Right cardiac atrium (tissue), 5 donors: ENCODE measurements around the gene MED27. TPM values are rescaled to one million over a fixed set of nuclear protein-coding genes. Genes with fewer than 3 reads are reported as not detected.

Experiments used
- ATAC-seq, 2 donors: fragments of 200-7000 bp; cut with Tn5 transposase; one replicate each; pipeline versions ENCODE4 v1.8.0 to v1.9.1; 2020; ENCODE audit warnings: moderate library complexity in 2 of 2, mild to moderate bottlenecking in 1 of 2
- DNase-seq, 3 donors: peaks; one replicate each; pipeline ENCODE4 v3.0.0-alpha.2; 2020
- H3K27ac ChIP-seq: one replicate; pipeline ENCODE4 v1.5.1; 2013; ENCODE audit warnings: mild to moderate bottlenecking, low read length, control low read depth, moderate library complexity
- H3K27me3 ChIP-seq: one replicate; pipeline ENCODE4 v1.6.1; 2013; ENCODE audit not compliant: control insufficient read depth, insufficient read depth
- H3K4me1 ChIP-seq: one replicate; pipeline ENCODE4 v1.6.1; 2013; ENCODE audit warnings: low read length; ENCODE audit not compliant: control insufficient read depth, insufficient read depth
- H3K4me3 ChIP-seq: one replicate; pipeline ENCODE4 v1.5.1; 2013; ENCODE audit warnings: low read length, control low read depth
- H3K9me3 ChIP-seq: one replicate; pipeline ENCODE4 v1.6.1; 2013; ENCODE audit warnings: low read length; ENCODE audit not compliant: control insufficient read depth
- WGBS: extraction: QIAGEN DNeasy Blood & Tissue Kit; methylation state at CpG from one replicate; pipeline ENCODE4 v1.1.7; 2013; 5-methylcytosine and 5-hydroxymethylcytosine counted together
- intact Hi-C, 4 donors: fragments of 100-400 bp; cut with DNase I; formaldehyde crosslinking; loops; one replicate each; pipeline versions ENCODE4 v1.11.0 to v1.14.0; 2022 to 2023
- polyA plus RNA-seq: library from polyadenylated mRNA; stranded (reverse); fragments of 200-250 nt; gene quantifications from one replicate; pipeline ENCODE4 v1.2.3, GENCODE V29; 2013
- total RNA-seq, 4 donors: library from RNA; stranded (reverse); fragmentation: NEBNext Ultra II Directional; extraction: Animal tissue kit (Norgen Biotek cat#: 25700); gene quantifications; one replicate each; pipeline ENCODE4 v1.2.1, GENCODE V29; 2021
- donor health status: healthy with polysubstance abuse.
- donor health status: DM: no; HTN: yes; CAD: no.
- donor health status: DM: no; HTN: no; CAD: no.
- donor health status: DM: no; HTN: yes; CAD: no; lungs with severe emphysema.
- donor health status: DM: yes; HTN: yes; CAD: no.

Gene MED27
- total and polyA plus RNA-seq, 5 donors = 19.9 to 22.7 (median 21.2) TPM

- no peaks in the 10 kb centered on the region for H3K4me1 ChIP-seq
- no peak for ATAC-seq
- H3K27me3 ChIP-seq = no peaks in the 10 kb centered on the region
- DNase-seq = no peak
- H3K4me3 ChIP-seq = no peak overlapping the region
- intact Hi-C loops = no loop called here
- H3K9me3 ChIP-seq = no peaks in the 10 kb centered on the region
- 96% methylated on average over 14 of the region's 14 CpGs for WGBS
- no peak overlapping the region for H3K27ac ChIP-seq
Measured at GRCh38 chr9:131864531-131864930, 215.1 kb downstream of the MED27 start.

GRCh38 chr9:131863306-131863896 lies 216.3 kb downstream of the MED27 start:
- 74% methylated on average over 16 of the region's 16 CpGs for WGBS
- Histone ChIP-seq H3K27me3 (no peaks in the 10 kb centered on the region), H3K4me3 (no peak overlapping the region), H3K27ac (no peak overlapping the region), H3K4me1 (no peaks in the 10 kb centered on the region), H3K9me3 (no peaks in the 10 kb centered on the region)
- intact Hi-C loops = no loop called here
- DNase-seq (no peak), ATAC-seq (no peak)

GRCh38 chr9:131862261-131862660 lies 217.4 kb downstream of the MED27 start:
- intact Hi-C loops = no loop called here
- no peak overlapping the region for H3K4me3 ChIP-seq
- no peak for DNase-seq
- H3K27me3 ChIP-seq = no peaks in the 10 kb centered on the region
- H3K9me3 ChIP-seq = no peaks in the 10 kb centered on the region
- no peak overlapping the region for H3K27ac ChIP-seq
- no peaks in the 10 kb centered on the region for H3K4me1 ChIP-seq
- 87% methylated on average over 18 of the region's 18 CpGs for WGBS
- ATAC-seq = no peak

GRCh38 chr9:131860430-131860829 lies 219.2 kb downstream of the MED27 start:
- 92% methylated on average over 13 of the region's 13 CpGs for WGBS
- Histone ChIP-seq H3K4me1 (no peaks in the 10 kb centered on the region), H3K27me3 (no peaks in the 10 kb centered on the region), H3K4me3 (no peak overlapping the region), H3K9me3 (no peaks in the 10 kb centered on the region), H3K27ac (no peak overlapping the region)
- DNase-seq = peak in 1 of 3 donors; percentile 25
- no peak for ATAC-seq
- intact Hi-C loops = no loop called here

- intact Hi-C loops = no loop called here
- ATAC-seq (no peak), DNase-seq (peak in 1 of 3 donors; percentile 5)
- Histone ChIP-seq H3K27me3 (no peaks in the 10 kb centered on the region), H3K9me3 (no peaks in the 10 kb centered on the region), H3K4me3 (no peak overlapping the region), H3K4me1 (no peaks in the 10 kb centered on the region), H3K27ac (no peak overlapping the region)
- WGBS = 74% methylated on average over 12 of the region's 12 CpGs
Measured at GRCh38 chr9:131858147-131858546, 221.5 kb downstream of the MED27 start.

- 84% methylated on average over 21 of the region's 21 CpGs for WGBS
- H3K4me1 ChIP-seq = no peaks in the 10 kb centered on the region
- DNase-seq = no peak
- H3K4me3 ChIP-seq = no peak overlapping the region
- H3K27ac ChIP-seq = no peak overlapping the region
- no peak for ATAC-seq
- H3K9me3 ChIP-seq = no peaks in the 10 kb centered on the region
- intact Hi-C loops = no loop called here
- no peaks in the 10 kb centered on the region for H3K27me3 ChIP-seq
Measured at GRCh38 chr9:131856105-131856504, 223.6 kb downstream of the MED27 start.

GRCh38 chr9:131854896-131855613 lies 224.6 kb downstream of the MED27 start:
- H3K27me3 ChIP-seq = no peaks in the 10 kb centered on the region
- DNase-seq = no peak
- no peaks in the 10 kb centered on the region for H3K4me1 ChIP-seq
- H3K27ac ChIP-seq = no peak overlapping the region
- peak in 1 of 2 donors; percentile 38 for ATAC-seq
- 35% methylated on average over 21 of the region's 21 CpGs for WGBS
- no peak overlapping the region for H3K4me3 ChIP-seq
- intact Hi-C loops = no loop called here
- H3K9me3 ChIP-seq = no peaks in the 10 kb centered on the region

- intact Hi-C loops = no loop called here
- peak in 1 of 3 donors; percentile 61 for DNase-seq
- Histone ChIP-seq H3K4me1 (no peaks in the 10 kb centered on the region), H3K9me3 (no peaks in the 10 kb centered on the region), H3K4me3 (no peak overlapping the region), H3K27ac (no peak overlapping the region), H3K27me3 (no peaks in the 10 kb centered on the region)
- ATAC-seq = peak in 1 of 2 donors; percentile 21
- WGBS = 48% methylated on average over 8 of the region's 8 CpGs
Measured at GRCh38 chr9:131854334-131854733, 225.3 kb downstream of the MED27 start.

GRCh38 chr9:131853434-131853833 lies 226.2 kb downstream of the MED27 start:
- H3K9me3 ChIP-seq = no peaks in the 10 kb centered on the region
- intact Hi-C loops = no loop called here
- H3K4me1 ChIP-seq = no peaks in the 10 kb centered on the region
- H3K27ac ChIP-seq = no peak overlapping the region
- H3K4me3 ChIP-seq = no peak overlapping the region
- peak in 1 of 3 donors; percentile 5 for DNase-seq
- no peak for ATAC-seq
- H3K27me3 ChIP-seq = no peaks in the 10 kb centered on the region
- whole genome bisulfite sequencing = 92% methylated on average over 7 of the region's 7 CpGs

GRCh38 chr9:131851414-131851813 lies 228.3 kb downstream of the MED27 start:
- ATAC-seq (no peak), DNase-seq (no peak)
- intact Hi-C loops = no loop called here
- H3K27me3 ChIP-seq = no peaks in the 10 kb centered on the region
- H3K9me3 ChIP-seq = no peaks in the 10 kb centered on the region
- H3K27ac ChIP-seq = no peak overlapping the region
- 44% methylated on average over 7 of the region's 7 CpGs for WGBS
- H3K4me1 ChIP-seq = no peaks in the 10 kb centered on the region
- no peak overlapping the region for H3K4me3 ChIP-seq

GRCh38 chr9:131849391-131849790 lies 230.3 kb downstream of the MED27 start:
- H3K27ac ChIP-seq = no peak overlapping the region
- no peak overlapping the region for H3K4me3 ChIP-seq
- no peaks in the 10 kb centered on the region for H3K27me3 ChIP-seq
- WGBS = 94% methylated on average over 18 of the region's 18 CpGs
- DNase-seq = peak in 1 of 3 donors; percentile 20
- no peaks in the 10 kb centered on the region for H3K4me1 ChIP-seq
- no peak for ATAC-seq
- no peaks in the 10 kb centered on the region for H3K9me3 ChIP-seq
- intact Hi-C loops = no loop called here
